Endothelial cell of umbilical vein (primary cell): ENCODE measurements around the gene PLIN5. TPM values are rescaled to one million over a fixed set of nuclear protein-coding genes. Genes with fewer than 3 reads are reported as not detected.

Experiments
- BruUV-seq: library from RNA; stranded (reverse); fragments of 400-500 nt; replicated peaks from 2 replicates; lab custom pipeline; 2021; lab: Mats Ljungman, UMichigan
- CTCF ChIA-PET: fragments of 300-600, 350-600 bp; sonication (Branson Sonifier 250); formaldehyde crosslinking; loops from one replicate; lab custom pipeline; 2021; ENCODE audit warnings: antibody characterized with exemption, inconsistent platforms; lab: Charles Lee
- POLR2A ChIA-PET: fragments of 300-600, 350-600 bp; sonication (Branson Sonifier 250); formaldehyde crosslinking; loops from one replicate; lab custom pipeline; 2021; ENCODE audit warnings: antibody characterized with exemption, inconsistent platforms; lab: Charles Lee
- DNase-seq: peaks from one replicate; pipeline ENCODE4 v3.0.0-alpha.2; 2011; ENCODE audit warnings: low read depth, low spot score
- FAIRE-seq: peaks from 2 replicates; lab custom pipeline; 2011; peaks lifted over from hg19 to GRCh38; lab: Jason Lieb, UNC
- H2AFZ ChIP-seq: 2 replicates; pipeline ENCODE4 v1.6.0; 2012; ENCODE audit warnings: low read depth, low read length, control low read depth, inconsistent platforms
- H3K27ac ChIP-seq: 2 replicates; pipeline ENCODE4 v1.5.1; 2011; ENCODE audit warnings: low read depth, mild to moderate bottlenecking, control low read depth, low read length, moderate library complexity; ENCODE audit not compliant: insufficient read depth
- H3K27me3 ChIP-seq, 2 experiments: 2 replicates each; pipeline versions ENCODE4 v1.6.0 to v1.6.1; 2011; ENCODE audit warnings: low read length in 2 of 2, mixed read lengths in 1 of 2; ENCODE audit not compliant: control insufficient read depth in 2 of 2, insufficient read depth in 2 of 2
- H3K36me3 ChIP-seq, 2 experiments: 2 replicates in 1 of 2; 3 replicates in 1 of 2; pipeline ENCODE4 v1.5.1; 2011; ENCODE audit warnings: low read length in 2 of 2, mild to moderate bottlenecking in 1 of 2, moderate library complexity in 1 of 2; ENCODE audit not compliant: control insufficient read depth in 2 of 2, insufficient read depth in 2 of 2; ENCODE audit errors: extremely low read depth in 1 of 2
- H3K4me1 ChIP-seq: 3 replicates; pipeline ENCODE4 v1.5.1; 2011; ENCODE audit warnings: mild to moderate bottlenecking, low read length; ENCODE audit not compliant: control insufficient read depth, insufficient read depth; ENCODE audit errors: extremely low read depth
- H3K4me2 ChIP-seq: 2 replicates; pipeline ENCODE4 v1.6.1; 2011; ENCODE audit warnings: low read length, control low read depth, mixed read lengths; ENCODE audit not compliant: insufficient read depth
- H3K4me3 ChIP-seq, 3 experiments: fragments of 200-600 bp in 1 of 3; sonication (generic), shearing (Covaris generic) in 1 of 3; replicated peaks in 1 of 3; 2 replicates each; pipeline ENCODE4 v1.5.1; 2011 to 2016; ENCODE audit warnings: control low read depth in 3 of 3, low read length in 3 of 3, mild to moderate bottlenecking in 2 of 3, inconsistent platforms in 1 of 3, low read depth in 1 of 3, moderate library complexity in 1 of 3; ENCODE audit not compliant: insufficient read depth in 1 of 3
- H3K79me2 ChIP-seq: 2 replicates; pipeline ENCODE4 v1.6.0; 2012; ENCODE audit warnings: low read length, inconsistent platforms; ENCODE audit not compliant: control insufficient read depth, insufficient read depth
- H3K9ac ChIP-seq: replicated peaks from 2 replicates; pipeline ENCODE3; 2011; ENCODE audit warnings: low read length, control low read depth; ENCODE audit not compliant: insufficient read depth; ENCODE audit errors: extremely low read depth
- H3K9me1 ChIP-seq: replicated peaks from 3 replicates; pipeline ENCODE4 v1.6.0; 2011; ENCODE audit warnings: mild to moderate bottlenecking, low read length; ENCODE audit not compliant: control insufficient read depth, insufficient read depth; ENCODE audit errors: extremely low read depth
- H3K9me3 ChIP-seq: replicated peaks from 2 replicates; pipeline ENCODE4 v1.5.1; 2012; ENCODE audit warnings: low read length, inconsistent platforms; ENCODE audit not compliant: control insufficient read depth, insufficient read depth
- H4K20me1 ChIP-seq: replicated peaks from 2 replicates; pipeline ENCODE3; 2011; ENCODE audit warnings: mild to moderate bottlenecking, low read length; ENCODE audit not compliant: control insufficient read depth, insufficient read depth; ENCODE audit errors: extremely low read depth
- CTCF ChIP-seq, 2 donors: IDR thresholded peaks; 1 replicate in 1 of 2; 2 replicates in 1 of 2; pipeline ENCODE4 v1.5.1; 2011; ENCODE audit warnings: low read length in 2 of 2, mild to moderate bottlenecking in 2 of 2, moderate library complexity in 2 of 2, control low read depth in 1 of 2, inconsistent platforms in 1 of 2, low read depth in 1 of 2; ENCODE audit not compliant: insufficient read depth in 1 of 2; ENCODE audit errors: extremely low read depth in 1 of 2
- EZH2 ChIP-seq: IDR thresholded peaks from 2 replicates; pipeline ENCODE4 v1.6.1; 2012; ENCODE audit warnings: borderline replicate concordance, low read depth, mild to moderate bottlenecking, moderate library complexity, low read length, inconsistent platforms; ENCODE audit not compliant: severe bottlenecking
- FOS ChIP-seq: IDR thresholded peaks from 2 replicates; pipeline ENCODE4 v1.6.1; 2011; ENCODE audit warnings: mild to moderate bottlenecking, low read length, moderate library complexity, borderline replicate concordance; ENCODE audit not compliant: insufficient read depth
- GATA2 ChIP-seq: IDR thresholded peaks from 2 replicates; pipeline ENCODE4 v1.7.0; 2011; ENCODE audit warnings: low read depth, mild to moderate bottlenecking, moderate library complexity, mixed read lengths, low read length; ENCODE audit not compliant: insufficient read length, insufficient read depth
- JUN ChIP-seq: IDR thresholded peaks from 2 replicates; pipeline ENCODE4 v1.6.1; 2011; ENCODE audit warnings: borderline replicate concordance, low read depth; ENCODE audit not compliant: insufficient read length, insufficient read depth
- MAX ChIP-seq: IDR thresholded peaks from 2 replicates; pipeline ENCODE4 v1.6.1; 2011; ENCODE audit not compliant: insufficient read depth, insufficient read length
- MYC ChIP-seq: IDR thresholded peaks from one replicate; pipeline ENCODE4 v1.6.1; 2011; ENCODE audit warnings: mild to moderate bottlenecking, low read depth, low read length
- POLR2A ChIP-seq: IDR thresholded peaks from 2 replicates; pipeline ENCODE4 v1.6.1; 2012; ENCODE audit warnings: low read depth, mild to moderate bottlenecking, control low read depth, low read length
- POLR2AphosphoS5 ChIP-seq: IDR thresholded peaks from 2 replicates; pipeline ENCODE4 v1.6.1; 2012; ENCODE audit warnings: low read depth, mild to moderate bottlenecking, control low read depth, low read length, moderate library complexity; ENCODE audit not compliant: insufficient read depth
- dilution Hi-C: fragments of 300-500 bp; cut with MboI; formaldehyde crosslinking; loops from one replicate; pipeline ENCODE4 v1.15.0; 2019; ENCODE audit warnings: low sequenced_read_pairs; ENCODE audit not compliant: extremely low pct_ligation_motif_present
- intact Hi-C: fragments of 100-400 bp; cut with micrococcal nuclease; formaldehyde crosslinking; loops from one replicate; pipeline ENCODE4 v1.10.0; 2022
- polyA plus RNA-seq, 4 experiments: library from polyadenylated mRNA; depleted of rRNA in 3 of 4; stranded (reverse) in 3 of 4; unstranded in 1 of 4; fragments of >200 nt; gene quantifications; 2 replicates each; pipeline versions ENCODE4 v1.2.1 to v1.2.3, GENCODE V29; 2011 to 2012; ENCODE audit warnings: missing spikeins in 1 of 4
- total RNA-seq: library from RNA; stranded (reverse); gene quantifications from 2 replicates; pipeline ENCODE4 v1.2.3, GENCODE V29; 2021

Gene PLIN5
- total and polyA plus RNA-seq, 2 donors (not counting 3 experiments of a cell fraction or from before 2014, with no cell fraction given): 0.17 to 0.24 TPM

DNA sequence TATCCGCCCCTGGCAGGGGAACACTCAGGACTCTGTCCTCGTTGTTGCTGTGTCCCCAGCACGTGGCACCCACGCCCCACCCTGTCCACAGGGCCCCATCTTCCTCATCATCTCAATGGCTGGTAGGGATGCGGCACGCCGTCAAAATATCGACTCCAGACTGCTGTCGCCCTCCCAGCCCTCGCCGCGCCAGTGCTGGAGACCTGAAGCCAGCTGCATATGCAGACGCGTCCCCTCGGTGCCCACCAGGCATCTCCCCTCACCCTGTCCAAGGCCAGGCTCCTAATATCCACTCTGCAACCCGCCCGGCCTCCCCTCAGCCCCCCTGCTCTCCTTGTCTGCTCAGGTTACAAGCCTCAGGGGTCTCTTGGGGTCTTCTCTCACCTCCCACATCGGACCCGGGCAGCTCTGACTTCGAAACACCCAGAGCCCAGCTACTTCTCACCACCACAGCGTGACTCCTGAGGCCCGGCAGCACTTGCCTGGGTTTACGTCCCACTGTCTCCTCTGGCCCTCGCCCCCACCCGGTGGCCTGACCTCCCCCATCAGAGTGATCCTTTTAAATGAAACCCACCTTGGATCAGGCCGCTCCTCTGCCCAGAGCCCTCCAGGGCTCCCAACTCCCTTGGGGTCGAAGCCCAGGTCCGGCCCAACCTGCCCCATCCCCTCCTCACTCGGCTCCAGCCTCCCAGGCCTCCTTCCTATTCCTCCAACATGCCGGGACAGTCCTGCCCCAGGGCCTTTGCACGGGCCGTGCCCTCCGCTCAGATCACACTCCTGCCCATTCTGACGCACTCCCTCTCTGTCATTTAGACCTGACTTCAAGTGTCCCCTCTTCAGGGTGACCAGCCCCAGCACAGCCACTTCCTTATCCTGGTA is 29.2 kb downstream of the PLIN5 start:
- ChIA-PET CTCF (interaction anchor here (1.0 to 4.7 kb wide), 2 partner anchors 10 to 18 kb away, joined by 7 to 54 read pairs; no protein-coding TSS in a partner anchor), POLR2A (no interaction called here)
- intact Hi-C loops (no loop called here), dilution Hi-C loops (no loop called here)
- TF ChIP-seq GATA2: no peak
- no peak for TF ChIP-seq FOS
- TF ChIP-seq JUN: no peak
- TF ChIP-seq POLR2AphosphoS5: no peak
- TF ChIP-seq MAX: no peak
- TF ChIP-seq POLR2A: no peak
- TF ChIP-seq EZH2: no peak
- no peak for TF ChIP-seq MYC
- TF ChIP-seq CTCF (IDR thresholded peaks at IDR 0.05; ENCODE audit: extremely low read depth in 1 of 2, insufficient read depth in 1 of 2, low read depth in 1 of 2, low read length in 2 of 2): no peak
- Histone ChIP-seq H3K27ac (no peak overlapping the region), H4K20me1 (no peaks in the 10 kb centered on the region), H3K4me3 (no peak overlapping the region), H3K9ac (no peak overlapping the region), H3K79me2 (no peaks in the 10 kb centered on the region), H3K27me3 (no peaks in the 10 kb centered on the region), H3K36me3 (peaks cover 3 to 19% of the 10 kb centered on the region in 2 experiments), H3K9me3 (no peaks in the 10 kb centered on the region), H3K4me2 (no peak overlapping the region), H3K9me1 (no peaks in the 10 kb centered on the region), H3K4me1 (peaks cover 10% of the 10 kb centered on the region), H2AFZ (no peak overlapping the region)
- no TSS peak for BruUV-seq
- no peak for DNase-seq
- no peak for FAIRE-seq
